ENCODE measurements around the gene LENG8. TPM values are rescaled to one million over a fixed set of nuclear protein-coding genes. Genes with fewer than 3 reads are reported as not detected.

Gene LENG8
- total RNA-seq, 1 experiment from 2014 or later: 148 TPM

GRCh38 chr19:54451997-54452396 is 3.0 kb downstream of the LENG8 start:
- Histone ChIP-seq H3K23me2 (ENCODE audit: insufficient read length, low read depth, low read length, poor library complexity, severe bottlenecking) (peaks cover 9% of the 10 kb centered on the region), H3K56ac (ENCODE audit: insufficient read length, low read depth, low read length) (no peak overlapping the region), H3K79me2 (ENCODE audit: insufficient read depth, low read length) (peaks cover 19% of the 10 kb centered on the region), H4K5ac (ENCODE audit: insufficient read length, low read depth, low read length) (no peak overlapping the region), H4K8ac (replicated peaks; ENCODE audit: insufficient read length, low read depth, low read length) (no peak overlapping the region), H3T11ph (ENCODE audit: low read length) (no peak overlapping the region), H2AK5ac (ENCODE audit: insufficient read length, low read length) (no peak overlapping the region), H3K4me1 (ENCODE audit: insufficient read depth, low read length) (peaks cover 2% of the 10 kb centered on the region; the same call in 1 of the 2 replicates), H2AFZ (ENCODE audit: low read length) (no peak overlapping the region), H2BK120ac (ENCODE audit: low read depth, low read length, poor library complexity, severe bottlenecking) (no peak overlapping the region), H2BK5ac (ENCODE audit: insufficient read length, low read length) (no peak overlapping the region), H3K27me3 (ENCODE audit: insufficient read depth, low read length) (no peaks in the 10 kb centered on the region), H2BK15ac (ENCODE audit: low read depth, low read length) (no peak overlapping the region), H3K9me3 (ENCODE audit: control insufficient read depth, low read depth, low read length) (no peaks in the 10 kb centered on the region), H3K18ac (ENCODE audit: insufficient read length, low read depth, low read length) (no peak overlapping the region), H3K23ac (ENCODE audit: insufficient read length, low read depth, low read length) (no peak overlapping the region), H2BK12ac (ENCODE audit: insufficient read length, low read depth, low read length) (no peak overlapping the region), H3K4me2 (ENCODE audit: insufficient read depth, insufficient read length, low read length) (no peak overlapping the region), H4K20me1 (ENCODE audit: control insufficient read depth, insufficient read depth, insufficient read length) (no peaks in the 10 kb centered on the region), H3K27ac (ENCODE audit: insufficient read length, low read depth, low read length) (no peak overlapping the region), H3K79me1 (ENCODE audit: insufficient read depth, low read depth, low read length, poor library complexity, severe bottlenecking) (peaks cover 10% of the 10 kb centered on the region), H3K14ac (ENCODE audit: insufficient read depth, low read length) (no peak overlapping the region), H2BK20ac (ENCODE audit: low read depth, low read length, poor library complexity, severe bottlenecking) (no peak overlapping the region), H3K4ac (ENCODE audit: low read depth, low read length) (no peak overlapping the region), H3K9ac (ENCODE audit: extremely low read depth, insufficient read length, low read length) (no peak overlapping the region), H4K91ac (ENCODE audit: insufficient read length, low read depth, low read length) (no peak overlapping the region)
- TF ChIP-seq CTCF (conservative IDR thresholded peaks at IDR 0.05): no peak
- Mint-ChIP-seq H3K36me3 (ENCODE audit: insufficient read depth in 1 of 3, low read depth in 3 of 3) (peaks cover 44 to 64% (median 60%) of the 10 kb centered on the region in 3 experiments), H3K4me3 (no peak overlapping the region), H3K4me1 (peaks cover 16 to 28% of the 10 kb centered on the region in 2 experiments), H3K27me3 (ENCODE audit: low read depth) (no peaks in the 10 kb centered on the region), H3K27ac (no peak overlapping the region; a peak in 1 of 7 replicates), H3K9me3 (peaks cover 4 to 10% of the 10 kb centered on the region in 2 experiments; a peak in 2 of 5 replicates)
- no CpG with 5 or more reads among the region's 11 CpGs for WGBS (ENCODE audit: extremely low coverage, insufficient read length, low lambda C conversion rate)
- no peak for DNase-seq

All from H9 (cell line).